Transverse colon (tissue), 4 donors: Measurements from ENCODE around the gene CERK. TPM values are rescaled to one million over a fixed set of nuclear protein-coding genes. Genes with fewer than 3 reads are reported as not detected.

Source experiments
- DNase-seq: peaks from one replicate; pipeline ENCODE4 v3.0.0-alpha.2; 2019
- H3K27ac ChIP-seq, 4 donors: fragments of 200-600 bp; sonication (generic); 2 replicates each; pipeline ENCODE4 v1.5.1; 2016 to 2018; ENCODE audit warnings: inconsistent platforms in 4 of 4
- H3K27me3 ChIP-seq: fragments of 200-600 bp; sonication (generic); 2 replicates; pipeline ENCODE4 v1.5.1; 2017; ENCODE audit warnings: inconsistent platforms
- H3K36me3 ChIP-seq, 4 donors: fragments of 200-600 bp; sonication (generic); 2 replicates each; pipeline ENCODE4 v1.5.1; 2017 to 2019; ENCODE audit warnings: inconsistent platforms in 4 of 4
- H3K4me1 ChIP-seq, 4 donors: fragments of 200-600 bp; sonication (generic); 2 replicates each; pipeline ENCODE4 v1.5.1; 2017 to 2020; ENCODE audit warnings: inconsistent platforms in 4 of 4
- H3K4me3 ChIP-seq, 4 donors: fragments of 200-600 bp; sonication (generic); 1 replicate in 1 of 4; 2 replicates in 3 of 4; pipeline versions ENCODE4 v1.5.1 to v1.6.1; 2017 to 2019; ENCODE audit warnings: inconsistent platforms in 4 of 4
- H3K9me3 ChIP-seq, 2 donors: fragments of 200-600 bp; sonication (generic); 2 replicates each; pipeline ENCODE4 v1.5.1; 2017 to 2019; ENCODE audit warnings: inconsistent platforms in 2 of 2
- EP300 ChIP-seq: sonication (generic); formaldehyde crosslinking; IDR thresholded peaks from one replicate; pipeline ENCODE4 v1.6.1; 2017; ENCODE audit warnings: antibody characterized with exemption, low read depth
- POLR2A ChIP-seq: fragments of 450-650 bp; IDR thresholded peaks from one replicate; pipeline ENCODE4 v1.6.1; 2016; ENCODE audit warnings: antibody characterized with exemption, mild to moderate bottlenecking, moderate library complexity
- POLR2AphosphoS5 ChIP-seq, 3 donors: sonication (generic); formaldehyde crosslinking; IDR thresholded peaks; one replicate each; pipeline ENCODE4 v1.6.1; 2016; ENCODE audit warnings: antibody characterized with exemption in 3 of 3
- WGBS, 2 donors: methylation state at CpG; one replicate each; pipeline ENCODE4 v1.1.5; 2018; ENCODE audit warnings: low coverage in 1 of 2; 5-methylcytosine and 5-hydroxymethylcytosine counted together
- in situ Hi-C, 4 donors: fragments of 200-750 bp; cut with MboI; loops; one replicate each; pipeline versions ENCODE4 v1.15.0 to v1.15.1; 2017; ENCODE audit warnings: low sequenced_read_pairs in 3 of 4, low pct_ligation_motif_present in 1 of 4, low pct_unique_long_range_greater_than_20kb in 1 of 4
- intact Hi-C: fragments of 100-400 bp; cut with DNase I; formaldehyde crosslinking; loops from one replicate; pipeline ENCODE4 v1.15.1; 2023; ENCODE audit warnings: low total_unique reads
- total RNA-seq, 4 donors: library from RNA; depleted of rRNA; stranded (reverse); fragments of >200 nt; gene quantifications; one replicate each; pipeline ENCODE4 v1.1.0, GENCODE V29; 2016
- TF ChIP-seq, protein P1 (sequence below), 5 experiments: fragments of 200-600 bp in 3 of 5; fragments of 450-650 bp in 2 of 5; sonication (generic) in 3 of 5; IDR thresholded peaks; 1 replicate in 2 of 5; 2 replicates in 3 of 5; pipeline ENCODE4 v1.5.1; 2016 to 2017; ENCODE audit warnings: antibody characterized with exemption in 5 of 5, inconsistent platforms in 3 of 5, mild to moderate bottlenecking in 2 of 5, moderate library complexity in 1 of 5

Gene CERK
- total RNA-seq, 4 donors from 2014 or later, result 13.7 to 72.2 (median 63.5) TPM

DNA sequence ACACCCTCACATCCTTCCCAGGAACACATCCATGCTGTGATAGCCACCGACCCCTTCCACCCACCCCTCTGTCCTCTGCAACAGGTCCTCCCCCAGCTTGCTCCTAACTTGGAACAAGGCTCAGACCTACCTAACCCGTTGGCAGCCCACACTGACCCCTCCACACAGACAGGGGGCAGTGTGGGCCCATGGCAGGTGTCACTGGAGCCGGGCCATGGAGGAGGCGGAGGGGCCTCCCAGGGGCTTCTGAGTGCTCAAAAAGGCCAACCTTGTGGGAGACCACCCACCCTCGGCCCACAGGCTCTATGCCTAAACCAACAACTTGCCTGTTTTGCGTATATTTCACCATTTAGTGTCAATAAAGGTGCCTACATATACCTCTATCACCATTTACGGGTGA is 57.0 kb downstream of the CERK start:
- in situ Hi-C loops (no loop called here), intact Hi-C loops (no loop called here)
- DNase-seq, result no peak
- no peak for TF ChIP-seq POLR2AphosphoS5 (IDR thresholded peaks at IDR 0.05)
- TF ChIP-seq, protein P1, sequence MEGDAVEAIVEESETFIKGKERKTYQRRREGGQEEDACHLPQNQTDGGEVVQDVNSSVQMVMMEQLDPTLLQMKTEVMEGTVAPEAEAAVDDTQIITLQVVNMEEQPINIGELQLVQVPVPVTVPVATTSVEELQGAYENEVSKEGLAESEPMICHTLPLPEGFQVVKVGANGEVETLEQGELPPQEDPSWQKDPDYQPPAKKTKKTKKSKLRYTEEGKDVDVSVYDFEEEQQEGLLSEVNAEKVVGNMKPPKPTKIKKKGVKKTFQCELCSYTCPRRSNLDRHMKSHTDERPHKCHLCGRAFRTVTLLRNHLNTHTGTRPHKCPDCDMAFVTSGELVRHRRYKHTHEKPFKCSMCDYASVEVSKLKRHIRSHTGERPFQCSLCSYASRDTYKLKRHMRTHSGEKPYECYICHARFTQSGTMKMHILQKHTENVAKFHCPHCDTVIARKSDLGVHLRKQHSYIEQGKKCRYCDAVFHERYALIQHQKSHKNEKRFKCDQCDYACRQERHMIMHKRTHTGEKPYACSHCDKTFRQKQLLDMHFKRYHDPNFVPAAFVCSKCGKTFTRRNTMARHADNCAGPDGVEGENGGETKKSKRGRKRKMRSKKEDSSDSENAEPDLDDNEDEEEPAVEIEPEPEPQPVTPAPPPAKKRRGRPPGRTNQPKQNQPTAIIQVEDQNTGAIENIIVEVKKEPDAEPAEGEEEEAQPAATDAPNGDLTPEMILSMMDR (IDR thresholded peaks at IDR 0.05), result peak; percentile 18 to 38 (median 21)
- H3K27ac ChIP-seq, result no peak overlapping the region
- peaks cover 0 to 4% (median 0%) of the 10 kb centered on the region in 4 donors for H3K36me3 ChIP-seq
- no peak overlapping the region for H3K4me3 ChIP-seq
- no peaks in the 10 kb centered on the region for H3K9me3 ChIP-seq
- peaks cover 16 to 31% (median 20%) of the 10 kb centered on the region in 4 donors for H3K4me1 ChIP-seq
- H3K27me3 ChIP-seq, result no peaks in the 10 kb centered on the region
- 70 to 87% methylated on average over 2 to 7 of the region's 7 CpGs for WGBS, 2 donors

DNA sequence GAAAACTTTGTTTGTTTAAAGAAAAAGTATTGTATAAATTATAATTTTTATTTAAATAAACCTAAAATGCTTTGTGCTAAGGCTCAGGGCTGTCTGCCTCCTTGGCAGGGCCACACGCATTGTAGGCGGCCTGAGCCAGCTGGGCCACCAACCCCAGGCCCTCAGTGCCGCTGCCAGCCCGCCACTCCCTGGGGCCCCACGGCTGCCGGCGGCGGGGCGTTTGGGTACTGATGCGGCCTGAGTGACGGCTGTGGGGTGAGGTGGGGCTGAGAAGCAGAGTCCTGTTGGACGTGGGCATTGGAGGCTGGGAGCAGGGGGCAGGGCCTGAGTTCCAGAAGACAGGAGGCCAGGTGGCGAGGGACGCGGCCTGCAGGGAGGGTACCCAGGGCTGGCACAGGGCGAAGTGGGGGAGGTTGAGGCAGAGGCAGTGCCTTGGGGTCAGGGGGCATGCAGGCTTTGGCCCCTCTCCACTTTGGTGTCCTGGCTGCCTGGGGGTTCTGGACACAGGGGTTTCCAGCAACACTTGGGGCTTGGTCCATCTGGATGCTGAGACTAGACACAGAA is 58.3 kb downstream of the CERK start:
- H3K9me3 ChIP-seq, result no peaks in the 10 kb centered on the region
- in situ Hi-C loops (no loop called here), intact Hi-C loops (no loop called here)
- peaks cover 0 to 4% (median 0%) of the 10 kb centered on the region in 4 donors for H3K36me3 ChIP-seq
- H3K4me1 ChIP-seq, result peaks cover 8 to 19% (median 10%) of the 10 kb centered on the region in 4 donors
- H3K27ac ChIP-seq, result no peak overlapping the region
- H3K27me3 ChIP-seq, result no peaks in the 10 kb centered on the region
- no peak overlapping the region for H3K4me3 ChIP-seq
- WGBS, 2 donors, result 68% methylated on average over 16 of the region's 16 CpGs; no CpG with 5 or more reads in 1 of the 2 donors
- no peak for DNase-seq
- no peak for TF ChIP-seq POLR2A
- TF ChIP-seq POLR2AphosphoS5 (IDR thresholded peaks at IDR 0.05), result no peak
- TF ChIP-seq EP300, result no peak
- TF ChIP-seq, protein P1 (IDR thresholded peaks at IDR 0.05), result no peak

DNA sequence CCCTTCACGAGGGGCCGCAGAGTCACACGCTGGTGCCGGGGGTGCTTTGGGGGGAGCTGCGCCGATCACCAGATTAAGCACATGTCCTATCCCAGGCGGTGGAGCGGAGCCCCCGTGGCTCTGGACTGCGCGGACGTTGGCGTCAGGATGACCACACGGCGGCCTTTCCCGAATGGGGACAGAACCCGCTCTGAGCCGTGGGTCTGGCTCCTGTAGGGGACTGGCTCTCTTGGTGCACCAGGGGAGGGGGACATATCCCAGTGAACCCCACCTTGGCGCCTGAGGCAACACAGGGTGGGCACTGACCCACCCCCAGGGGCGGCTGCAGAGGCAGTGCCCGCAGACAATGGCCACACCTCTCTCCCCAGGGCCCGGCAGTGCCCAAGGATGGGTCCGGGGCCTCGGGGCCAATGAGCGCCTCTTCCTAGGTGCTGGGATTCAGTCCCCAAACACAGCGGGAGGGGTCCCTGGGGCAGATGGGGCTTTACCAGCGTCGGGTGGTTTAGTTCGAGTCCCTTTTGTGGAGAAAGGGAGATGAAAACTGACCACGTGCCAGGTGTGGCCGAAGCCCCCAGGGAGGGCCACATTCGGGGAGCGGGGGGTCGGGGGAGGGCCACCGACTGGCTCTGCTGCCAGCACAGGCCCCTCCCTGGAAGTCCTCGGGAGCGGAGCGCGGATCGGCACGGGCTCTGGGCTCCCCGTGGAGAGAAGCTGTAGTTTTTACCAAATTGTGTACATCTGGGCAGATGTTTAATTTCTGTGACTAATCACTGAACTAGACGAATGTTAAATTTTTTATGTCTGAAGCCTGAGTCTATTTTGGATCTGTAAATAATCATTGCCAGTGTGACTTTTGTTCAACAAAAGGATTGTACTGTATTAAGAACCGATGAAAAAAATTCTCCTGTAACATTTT is 59.0 kb downstream of the CERK start:
- Histone ChIP-seq H3K27ac (no peak overlapping the region), H3K36me3 (peaks cover 0 to 5% (median 0%) of the 10 kb centered on the region in 4 donors), H3K9me3 (no peaks in the 10 kb centered on the region), H3K27me3 (no peaks in the 10 kb centered on the region), H3K4me3 (no peak overlapping the region), H3K4me1 (peaks cover under 1 to 11% (median 3%) of the 10 kb centered on the region in 4 donors)
- intact Hi-C loops, result no loop called here
- in situ Hi-C loops, result no loop called here
- 64 to 83% methylated on average over 2 to 44 of the region's 44 CpGs for WGBS, 2 donors
- no peak for TF ChIP-seq EP300
- TF ChIP-seq POLR2AphosphoS5 (IDR thresholded peaks at IDR 0.05), result no peak
- TF ChIP-seq, protein P1 (IDR thresholded peaks at IDR 0.05), result no peak
- TF ChIP-seq POLR2A, result no peak
- no peak for DNase-seq

DNA sequence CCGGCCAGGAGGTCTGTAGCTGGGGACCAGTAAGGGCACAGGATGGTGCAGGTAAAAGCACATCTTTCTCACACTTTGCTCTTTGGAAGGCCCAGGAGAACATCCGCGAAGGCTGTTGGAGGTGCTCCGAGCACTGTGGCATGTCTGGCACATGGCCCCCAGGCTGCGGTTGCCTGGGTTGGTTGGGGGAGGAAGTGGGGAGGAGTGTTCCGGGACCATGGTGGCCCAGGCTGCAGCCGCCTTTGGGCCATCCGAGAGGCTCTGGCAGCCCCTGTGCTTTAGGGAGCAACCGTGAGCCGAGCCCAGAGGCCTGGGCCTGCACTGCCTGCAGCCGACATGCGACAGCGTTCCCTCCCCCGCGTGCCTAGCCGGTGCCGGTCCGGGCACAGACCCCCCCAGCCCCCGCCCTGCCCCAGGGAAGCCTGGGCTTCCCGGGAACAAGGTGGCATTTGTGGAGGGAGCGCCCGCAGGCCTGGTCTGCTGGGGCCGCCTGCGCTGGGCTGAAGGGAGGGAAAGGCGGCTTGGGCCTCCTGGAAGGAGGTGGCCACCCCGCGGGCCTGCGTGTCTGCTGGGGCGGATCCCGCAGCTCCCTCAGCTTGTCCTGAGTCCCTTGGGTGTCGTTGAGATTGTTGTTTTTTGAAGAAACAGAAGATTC is 59.9 kb downstream of the CERK start:
- no peaks in the 10 kb centered on the region for H3K27me3 ChIP-seq
- WGBS, 2 donors, result 89% methylated on average over 24 of the region's 31 CpGs; no CpG with 5 or more reads in 1 of the 2 donors
- TF ChIP-seq POLR2AphosphoS5 (IDR thresholded peaks at IDR 0.05) (no peak), POLR2A (no peak), EP300 (no peak)
- TF ChIP-seq, protein P1 (IDR thresholded peaks at IDR 0.05), result no peak
- no peaks in the 10 kb centered on the region for H3K9me3 ChIP-seq
- in situ Hi-C loops (no loop called here), intact Hi-C loops (no loop called here)
- no peak overlapping the region for H3K4me3 ChIP-seq
- no peak overlapping the region for H3K27ac ChIP-seq
- peaks cover 0 to 2% (median 0%) of the 10 kb centered on the region in 4 donors for H3K4me1 ChIP-seq
- DNase-seq, result no peak
- H3K36me3 ChIP-seq, result peaks cover 0 to 10% (median 0%) of the 10 kb centered on the region in 4 donors
